HCT116 (cell line): ENCODE data around the gene AHRR. TPM values are rescaled to one million over a fixed set of nuclear protein-coding genes. Genes with fewer than 3 reads are reported as not detected.

Experiments used
- ATAC-seq: fragments of 200-7000 bp; cut with Tn5 transposase; 2 replicates; pipeline ENCODE4 v1.9.1; 2020; ENCODE audit warnings: mild to moderate bottlenecking, moderate library complexity
- BruUV-seq: library from RNA; stranded (reverse); fragments of 400-500 nt; replicated peaks from 2 replicates; lab custom pipeline; 2021; lab: Mats Ljungman, UMichigan
- CTCF ChIA-PET: fragments of 300-600 bp; sonication (Branson Sonifier 250); formaldehyde crosslinking; loops from one replicate; lab custom pipeline; 2021; ENCODE audit warnings: antibody characterized with exemption; lab: Charles Lee
- POLR2A ChIA-PET: fragments of 300-600, 350-600 bp; sonication (Branson Sonifier 250); formaldehyde crosslinking; loops from one replicate; lab custom pipeline; 2021; ENCODE audit warnings: antibody characterized with exemption; lab: Charles Lee
- RAD21 ChIA-PET, 2 experiments: fragments of 300-600 bp; sonication (Branson Sonifier 250); formaldehyde crosslinking; loops; one replicate each; lab custom pipeline; 2023; ENCODE audit warnings: low total read pairs in 2 of 2; ENCODE audit not compliant: uncharacterized antibody in 2 of 2, unreplicated experiment in 2 of 2, low non-redundant PET in 1 of 2; lab: Charles Lee
- DNase-seq: peaks from one replicate; pipeline ENCODE4 v3.0.0-alpha.2; 2010; ENCODE audit warnings: low read depth, low spot score
- H2AFZ ChIP-seq: fragments of 200-600 bp; shearing (Covaris generic), sonication (generic); 2 replicates; pipeline ENCODE4 v1.6.1; 2017; ENCODE audit warnings: low read depth, mixed run types, mixed read lengths, antibody characterized with exemption, low read length; ENCODE audit not compliant: poor library complexity, severe bottlenecking
- H3K27ac ChIP-seq: 2 replicates; pipeline ENCODE4 v1.5.1; 2012; ENCODE audit warnings: low read depth, low read length
- H3K27me3 ChIP-seq: fragments of 200-600 bp; sonication (generic); 2 replicates; pipeline ENCODE4 v1.6.1; 2016; ENCODE audit warnings: mixed run types, low read length, mixed read lengths; ENCODE audit not compliant: insufficient read depth
- H3K36me3 ChIP-seq, 2 experiments: fragments of 200-500 bp in 1 of 2; fragments of 200-600 bp in 1 of 2; sonication (Bioruptor generic) in 1 of 2; sonication (generic) in 1 of 2; 2 replicates each; pipeline versions ENCODE4 v1.5.1 to v1.6.1; 2014 to 2016; ENCODE audit warnings: low read length in 2 of 2, inconsistent platforms in 1 of 2, mixed read lengths in 1 of 2, mixed run types in 1 of 2; ENCODE audit not compliant: insufficient read depth in 2 of 2, control insufficient read depth in 1 of 2
- H3K4me1 ChIP-seq, 2 experiments: fragments of 200-600 bp in 1 of 2; sonication (generic) in 1 of 2; 2 replicates each; pipeline versions ENCODE4 v1.5.1 to v1.6.1; 2012 to 2017; ENCODE audit warnings: low read length in 2 of 2, inconsistent platforms in 1 of 2, mild to moderate bottlenecking in 1 of 2, mixed read lengths in 1 of 2, mixed run types in 1 of 2, moderate library complexity in 1 of 2; ENCODE audit not compliant: insufficient read depth in 2 of 2, control insufficient read depth in 1 of 2
- H3K4me2 ChIP-seq: fragments of 200-600 bp; sonication (generic); 2 replicates; pipeline ENCODE4 v1.6.1; 2017; ENCODE audit warnings: mixed run types, low read length, mixed read lengths
- H3K4me3 ChIP-seq, 2 experiments: fragments of 200-600 bp in 1 of 2; sonication (generic) in 1 of 2; replicated peaks in 1 of 2; 2 replicates each; pipeline ENCODE4 v1.5.1; 2011 to 2016; ENCODE audit warnings: low read length in 2 of 2, control low read depth in 1 of 2, low read depth in 1 of 2, mild to moderate bottlenecking in 1 of 2, mixed read lengths in 1 of 2, mixed run types in 1 of 2
- H3K79me2 ChIP-seq: fragments of 200-600 bp; sonication (generic); 2 replicates; pipeline ENCODE4 v1.6.1; 2017; ENCODE audit warnings: mild to moderate bottlenecking, mixed run types, low read length, moderate library complexity, mixed read lengths; ENCODE audit not compliant: insufficient read depth
- H3K9ac ChIP-seq: fragments of 200-600 bp; sonication (generic); 2 replicates; pipeline ENCODE4 v1.6.1; 2016; ENCODE audit warnings: low read length, mixed read lengths
- H3K9me2 ChIP-seq: fragments of 200-600 bp; sonication (generic), shearing (Covaris generic); 2 replicates; pipeline ENCODE4 v1.6.1; 2017; ENCODE audit warnings: mixed run types, mild to moderate bottlenecking, moderate library complexity; ENCODE audit not compliant: insufficient read depth
- H3K9me3 ChIP-seq, 2 experiments: fragments of 200-500 bp in 1 of 2; fragments of 200-600 bp in 1 of 2; sonication (Bioruptor generic) in 1 of 2; sonication (generic) in 1 of 2; 2 replicates each; pipeline ENCODE4 v1.6.1; 2014 to 2017; ENCODE audit warnings: low read length in 2 of 2, mixed read lengths in 2 of 2, inconsistent platforms in 1 of 2, low read depth in 1 of 2, mild to moderate bottlenecking in 1 of 2, mixed run types in 1 of 2, moderate library complexity in 1 of 2; ENCODE audit not compliant: control insufficient read depth in 1 of 2, insufficient read depth in 1 of 2
- H4K20me1 ChIP-seq: fragments of 200-600 bp; sonication (generic), shearing (Covaris generic); 2 replicates; pipeline ENCODE4 v1.6.1; 2017; ENCODE audit warnings: mixed run types, mild to moderate bottlenecking, moderate library complexity; ENCODE audit not compliant: insufficient read depth
- EGR1 ChIP-seq: IDR thresholded peaks from 2 replicates; pipeline ENCODE4 v1.6.1; 2012; ENCODE audit warnings: low read depth
- EZH2 ChIP-seq: fragments of 200-600 bp; sonication (generic); IDR thresholded peaks from 2 replicates; pipeline ENCODE4 v1.6.1; 2017; ENCODE audit warnings: antibody characterized with exemption, mixed run types
- POLR2A ChIP-seq: IDR thresholded peaks from 2 replicates; pipeline ENCODE4 v1.7.0; 2011; ENCODE audit warnings: borderline replicate concordance; ENCODE audit not compliant: insufficient read depth, insufficient read length; ENCODE audit errors: extremely low read depth
- POLR2AphosphoS5 ChIP-seq: IDR thresholded peaks from 2 replicates; pipeline ENCODE4 v1.6.1; 2011; ENCODE audit warnings: mild to moderate bottlenecking, low read depth, low read length, moderate library complexity
- SIN3A ChIP-seq: IDR thresholded peaks from 2 replicates; pipeline ENCODE4 v1.6.1; 2012; ENCODE audit warnings: low read depth
- SP1 ChIP-seq: IDR thresholded peaks from 2 replicates; pipeline ENCODE4 v1.6.1; 2012; ENCODE audit warnings: low read depth
- YY1 ChIP-seq: IDR thresholded peaks from 2 replicates; pipeline ENCODE4 v1.6.1; 2011; ENCODE audit warnings: low read length, low read depth, moderate library complexity, mild to moderate bottlenecking; ENCODE audit not compliant: insufficient replicate concordance; ENCODE audit errors: extremely low read depth
- ZFX ChIP-seq: fragments of 450-650 bp; IDR thresholded peaks from 2 replicates; pipeline ENCODE4 v1.6.1; 2017
- intact Hi-C: fragments of 100-400 bp; cut with micrococcal nuclease; formaldehyde crosslinking; loops from 2 replicates; pipeline ENCODE4 v1.10.0; 2022
- total RNA-seq: library from RNA; stranded (reverse); gene quantifications from one replicate; pipeline ENCODE4 v1.2.1, GENCODE V29; 2021; ENCODE audit not compliant: unreplicated experiment
- TF ChIP-seq, protein P1 (sequence below): IDR thresholded peaks from 2 replicates; pipeline ENCODE4 v1.6.1; 2012

Gene AHRR
- total RNA-seq, 1 experiment from 2014 or later = 12.7 TPM

DNA sequence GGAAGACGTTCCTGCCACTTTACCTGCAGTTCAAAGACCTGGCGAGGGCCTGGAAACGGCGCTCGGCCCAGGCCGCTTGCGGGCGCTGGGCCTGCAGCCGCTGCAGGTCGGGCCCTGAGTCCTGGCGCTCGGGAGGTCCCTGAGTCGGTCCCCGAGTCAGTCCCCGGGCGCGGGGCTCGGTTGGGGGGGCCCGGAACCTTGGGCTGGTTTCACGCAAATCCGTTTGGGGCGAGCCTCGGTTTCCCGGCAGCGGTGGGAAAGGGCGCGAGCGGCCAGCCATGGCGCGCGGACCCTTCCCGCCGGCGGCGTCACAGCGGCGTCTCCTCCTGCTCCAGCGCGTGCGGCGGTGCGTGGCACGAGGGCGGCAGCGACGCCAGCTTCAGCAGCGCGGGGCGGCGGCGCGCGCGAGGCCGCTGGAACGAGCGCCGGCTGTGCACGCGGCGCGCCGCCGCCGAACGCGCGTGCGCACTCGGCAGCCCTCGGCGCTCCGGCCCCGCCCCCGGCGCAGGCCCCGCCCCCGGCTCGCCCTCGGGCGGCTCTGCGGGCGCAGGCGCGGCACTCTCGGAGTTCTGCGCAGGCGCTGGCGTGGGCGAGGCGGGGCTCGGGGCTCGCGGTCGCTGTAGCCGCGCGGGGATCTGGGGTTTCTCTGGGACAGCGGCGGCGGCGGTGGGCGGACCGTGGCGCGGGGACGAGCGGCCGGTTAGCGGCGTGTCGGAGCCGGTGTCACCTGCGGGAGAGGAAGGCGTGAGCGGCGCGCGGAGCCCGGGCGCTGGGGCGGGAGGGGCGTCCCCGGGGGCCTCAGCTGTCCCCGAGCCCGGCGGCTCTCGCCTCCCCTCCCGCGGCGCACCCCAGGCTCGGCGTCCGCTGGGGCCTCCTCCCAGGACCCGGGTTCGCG is 151.4 kb downstream of the AHRR start:
- Histone ChIP-seq H3K27ac (peak overlapping the region; percentile 85), H3K9ac (peak overlapping the region; percentile 89), H4K20me1 (peaks cover 3% of the 10 kb centered on the region; the same call in 1 of the 2 replicates), H3K79me2 (peaks cover 22% of the 10 kb centered on the region), H3K27me3 (no peaks in the 10 kb centered on the region), H3K4me3 (peak overlapping the region; percentile 77 to 82), H3K9me3 (no peaks in the 10 kb centered on the region), H3K36me3 (peaks cover 3 to 5% of the 10 kb centered on the region in 2 experiments; a peak in 1 of 4 replicates), H2AFZ (no peak overlapping the region), H3K4me2 (peak overlapping the region; percentile 94), H3K9me2 (no peaks in the 10 kb centered on the region), H3K4me1 (peaks cover 5 to 16% of the 10 kb centered on the region in 2 experiments; a peak in 3 of 4 replicates)
- POLR2A ChIA-PET = no interaction called here
- intact Hi-C loops = no loop called here
- RAD21 ChIA-PET = no interaction called here
- CTCF ChIA-PET = interaction anchor here (1.9 to 2.8 kb wide), 2 partner anchors 27 to 156 kb away, joined by 9 to 11 read pairs; no protein-coding TSS in a partner anchor
- peak; percentile 54 for DNase-seq
- BruUV-seq = no TSS peak
- peak; percentile 96 for TF ChIP-seq POLR2AphosphoS5
- TF ChIP-seq, protein P1, sequence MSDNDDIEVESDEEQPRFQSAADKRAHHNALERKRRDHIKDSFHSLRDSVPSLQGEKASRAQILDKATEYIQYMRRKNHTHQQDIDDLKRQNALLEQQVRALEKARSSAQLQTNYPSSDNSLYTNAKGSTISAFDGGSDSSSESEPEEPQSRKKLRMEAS = peak; percentile 99
- TF ChIP-seq EZH2 = no peak
- no peak; the same call in 1 of the 2 replicates for TF ChIP-seq SIN3A
- TF ChIP-seq SP1 = no peak
- TF ChIP-seq YY1 = peak; percentile 18
- TF ChIP-seq EGR1 = peak; percentile 83
- peak; percentile 86 for TF ChIP-seq POLR2A
- TF ChIP-seq ZFX = peak; percentile 92
- peak; percentile 81 for ATAC-seq
